ENCODE measurements around the gene CD37. TPM values are rescaled to one million over a fixed set of nuclear protein-coding genes. Genes with fewer than 3 reads are reported as not detected.
A peak's percentile ranks its signal among the peaks of the same experiment; 100 is the strongest.
"Not testable (repeated sequence)": the region's sequence is repeated elsewhere in the genome, so short reads cannot be mapped to it uniquely, and the experiment has no call there.

CD37 gene
- total RNA-seq, result 1 to 10 TPM; 1.1 to 5.0 (median 3.5) TPM
- long read RNA-seq, result 0 reads

- peak within 1 kb of the TSS in 2 of 3 donors; percentile 7 to 37 for H3K27ac ChIP-seq
- TF ChIP-seq CTCF (IDR thresholded peaks at IDR 0.05) (no peak), POLR2A (IDR thresholded peaks at IDR 0.05) (no peak)
- intact Hi-C loops (cut with DNase I), result no loop called here
- no peaks in the 10 kb centered on the region for H3K9me3 ChIP-seq
- H3K36me3 ChIP-seq, result no peaks in the 10 kb centered on the region
- 59% methylated on average over 11 of the region's 13 CpGs for WGBS (ENCODE audit: insufficient coverage, low coverage, low lambda C conversion rate, missing lambda C conversion rate)
- peak in 1 of 3 donors; percentile 47 for DNase-seq
- H3K4me1 ChIP-seq, result peaks cover 0 to 17% (median 3%) of the 10 kb centered on the region in 4 donors
- no peaks in the 10 kb centered on the region for H3K27me3 ChIP-seq
- peak within 1 kb of the TSS; percentile 6 to 24 (median 23) for H3K4me3 ChIP-seq
- no peak for ATAC-seq
These were observed at the start of gene CD37 for GRCh38 chr19:49335071-49335783. TSS of gene CD37 (plus strand) at chr19:49335406. CDS start at chr19:49335541, 135 bp downstream.

- Histone ChIP-seq H3K4me3 (no peak overlapping the region), H3K36me3 (no peaks in the 10 kb centered on the region), H3K27ac (no peak overlapping the region), H3K9me3 (no peaks in the 10 kb centered on the region), H3K27me3 (no peaks in the 10 kb centered on the region), H3K4me1 (no peaks in the 10 kb centered on the region)
- no peak for ATAC-seq
- TF ChIP-seq POLR2A (IDR thresholded peaks at IDR 0.05) (no peak), CTCF (IDR thresholded peaks at IDR 0.05) (no peak)
- 54% methylated on average over 2 of the region's 2 CpGs for WGBS (ENCODE audit: insufficient coverage, low coverage, low lambda C conversion rate, missing lambda C conversion rate)
- intact Hi-C loops (cut with DNase I), result no loop called here
- DNase-seq, result no peak
These were observed 48.0 kb upstream of the CD37 start for GRCh38 chr19:49287141-49287770.

GRCh38 chr19:49288205-49288604 lies 47.0 kb upstream of the CD37 start:
- ATAC-seq; H3K4me3 ChIP-seq; H3K27ac ChIP-seq; H3K9me3 ChIP-seq; intact Hi-C loops (cut with DNase I); H3K4me1 ChIP-seq; H3K36me3 ChIP-seq; DNase-seq; H3K27me3 ChIP-seq: not testable (repeated sequence)
- WGBS (ENCODE audit: insufficient coverage, low coverage, low lambda C conversion rate, missing lambda C conversion rate), result no CpG with 5 or more reads among the region's 4 CpGs

- DNase-seq; H3K36me3 ChIP-seq; H3K27ac ChIP-seq; H3K4me3 ChIP-seq; H3K9me3 ChIP-seq; intact Hi-C loops (cut with DNase I); H3K4me1 ChIP-seq; H3K27me3 ChIP-seq; ATAC-seq: not testable (repeated sequence)
- WGBS (ENCODE audit: insufficient coverage, low coverage, low lambda C conversion rate, missing lambda C conversion rate), result 25% methylated on average over 2 of the region's 2 CpGs
These were observed 45.9 kb upstream of the CD37 start for GRCh38 chr19:49289286-49289685.

- Histone ChIP-seq H3K4me3 (no peak overlapping the region), H3K36me3 (no peaks in the 10 kb centered on the region), H3K27me3 (no peaks in the 10 kb centered on the region), H3K9me3 (no peaks in the 10 kb centered on the region), H3K27ac (no peak overlapping the region), H3K4me1 (peaks cover 0 to under 1% (median 0%) of the 10 kb centered on the region in 4 donors)
- intact Hi-C loops (cut with DNase I), result no loop called here
- WGBS (ENCODE audit: insufficient coverage, low coverage, low lambda C conversion rate, missing lambda C conversion rate), result no CpG with 5 or more reads among the region's 3 CpGs
- ATAC-seq, result no peak
- DNase-seq, result no peak
- TF ChIP-seq POLR2A (IDR thresholded peaks at IDR 0.05) (no peak), CTCF (IDR thresholded peaks at IDR 0.05) (no peak)
These were observed 44.7 kb upstream of the CD37 start for GRCh38 chr19:49290517-49290916.

Data from right lobe of liver (tissue), 6 donors.